ENCODE measurements around the gene H19. TPM values are rescaled to one million over a fixed set of nuclear protein-coding genes. Genes with fewer than 3 reads are reported as not detected.

H19 gene
- total and polyA plus RNA-seq, 7 donors: 1,446 to 10,740 (median 4,559) TPM

DNA sequence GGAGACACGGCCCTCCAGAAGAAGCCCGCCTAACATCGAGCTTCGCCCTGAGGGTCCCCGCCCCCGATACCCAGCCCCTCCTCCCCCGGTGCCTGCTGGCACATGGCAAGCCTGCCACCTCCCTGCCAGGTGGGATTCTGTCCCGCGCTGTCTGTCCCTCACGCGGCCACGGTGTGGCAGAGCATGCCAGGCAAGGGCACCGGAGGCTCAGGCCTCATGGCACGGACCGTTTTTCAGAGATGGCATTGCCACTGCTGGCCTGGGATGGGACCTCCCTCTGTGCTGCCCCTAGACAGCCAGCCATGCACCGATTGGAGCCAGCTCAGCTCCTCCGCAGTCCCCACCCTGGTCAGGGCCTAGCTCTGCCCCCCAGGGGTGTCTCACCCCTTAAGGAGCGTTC lies 31.1 kb downstream of the H19 start:
- intact Hi-C loops (cut with DNase I): no loop called here
- ATAC-seq: peak; percentile 38 to 72 (median 52)
- H3K27ac ChIP-seq: peak overlapping the region; percentile 60
- WGBS, 3 donors: 16 to 33% (median 28%) methylated on average over 3 to 6 of the region's 18 CpGs
- TF ChIP-seq, protein P1, sequence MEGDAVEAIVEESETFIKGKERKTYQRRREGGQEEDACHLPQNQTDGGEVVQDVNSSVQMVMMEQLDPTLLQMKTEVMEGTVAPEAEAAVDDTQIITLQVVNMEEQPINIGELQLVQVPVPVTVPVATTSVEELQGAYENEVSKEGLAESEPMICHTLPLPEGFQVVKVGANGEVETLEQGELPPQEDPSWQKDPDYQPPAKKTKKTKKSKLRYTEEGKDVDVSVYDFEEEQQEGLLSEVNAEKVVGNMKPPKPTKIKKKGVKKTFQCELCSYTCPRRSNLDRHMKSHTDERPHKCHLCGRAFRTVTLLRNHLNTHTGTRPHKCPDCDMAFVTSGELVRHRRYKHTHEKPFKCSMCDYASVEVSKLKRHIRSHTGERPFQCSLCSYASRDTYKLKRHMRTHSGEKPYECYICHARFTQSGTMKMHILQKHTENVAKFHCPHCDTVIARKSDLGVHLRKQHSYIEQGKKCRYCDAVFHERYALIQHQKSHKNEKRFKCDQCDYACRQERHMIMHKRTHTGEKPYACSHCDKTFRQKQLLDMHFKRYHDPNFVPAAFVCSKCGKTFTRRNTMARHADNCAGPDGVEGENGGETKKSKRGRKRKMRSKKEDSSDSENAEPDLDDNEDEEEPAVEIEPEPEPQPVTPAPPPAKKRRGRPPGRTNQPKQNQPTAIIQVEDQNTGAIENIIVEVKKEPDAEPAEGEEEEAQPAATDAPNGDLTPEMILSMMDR (IDR thresholded peaks at IDR 0.05): no peak
- H3K27me3 ChIP-seq (ENCODE audit: insufficient read depth in 3 of 3, low read length in 2 of 3): no peaks in the 10 kb centered on the region
- H3K4me1 ChIP-seq: no peaks in the 10 kb centered on the region
- no peaks in the 10 kb centered on the region for H3K36me3 ChIP-seq (ENCODE audit: insufficient read depth in 1 of 2, low read depth in 1 of 2)
- H3K4me3 ChIP-seq: no peak overlapping the region
- DNase-seq: peak; percentile 22 to 82
- H3K9me3 ChIP-seq: no peaks in the 10 kb centered on the region

DNA sequence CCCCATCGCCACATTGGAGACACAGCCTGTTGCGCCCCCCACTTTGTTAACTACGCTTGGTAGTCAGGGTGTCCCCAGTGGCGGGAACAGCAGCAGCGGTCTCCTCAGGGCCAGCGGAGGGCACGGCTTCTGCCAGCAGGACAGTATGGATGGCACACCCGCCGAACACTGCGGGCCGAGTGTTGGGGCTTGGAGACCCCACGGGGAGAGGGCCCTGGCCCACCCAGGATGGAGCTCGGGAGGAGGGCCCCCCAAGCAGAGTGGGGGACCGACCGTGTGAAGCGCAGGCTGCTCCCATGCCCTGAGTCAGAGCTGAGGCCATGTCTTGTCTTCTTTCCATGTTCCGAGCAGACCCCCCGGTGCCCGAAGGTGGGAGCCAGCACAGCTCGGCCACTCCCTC lies 32.7 kb downstream of the H19 start:
- Histone ChIP-seq H3K27ac (no peak overlapping the region), H3K36me3 (ENCODE audit: insufficient read depth in 1 of 2, low read depth in 1 of 2) (no peaks in the 10 kb centered on the region), H3K4me3 (no peak overlapping the region), H3K27me3 (ENCODE audit: insufficient read depth in 3 of 3, low read length in 2 of 3) (no peaks in the 10 kb centered on the region), H3K9me3 (no peaks in the 10 kb centered on the region), H3K4me1 (no peaks in the 10 kb centered on the region)
- ATAC-seq (no peak), DNase-seq (peak in 1 of 2 donors; percentile 42)
- intact Hi-C loops (cut with DNase I): no loop called here
- no CpG with 5 or more reads among the region's 20 CpGs for WGBS, 3 donors
- TF ChIP-seq, protein P1 (IDR thresholded peaks at IDR 0.05): no peak

DNA sequence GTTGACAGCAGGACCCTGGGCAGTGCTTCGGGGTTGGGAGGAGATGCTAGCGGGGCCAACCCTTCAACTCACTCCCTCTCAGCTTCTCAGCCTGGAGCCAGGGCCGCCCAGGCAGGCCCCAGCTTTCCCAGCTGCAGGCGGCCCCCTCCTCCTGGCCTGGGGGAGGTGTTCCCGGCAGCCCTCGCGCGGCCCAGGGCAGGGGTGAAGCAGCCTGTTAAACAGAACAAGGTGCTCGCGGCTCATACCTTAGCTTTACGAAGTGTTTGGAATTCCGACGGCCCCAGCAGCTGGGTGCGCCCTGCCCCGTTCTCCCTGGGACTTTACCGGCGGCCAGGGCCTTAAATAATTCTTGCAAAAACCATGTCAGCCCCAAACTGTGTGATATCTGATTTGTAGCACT lies 33.3 kb downstream of the H19 start:
- WGBS, 3 donors: no CpG with 5 or more reads among the region's 17 CpGs
- Histone ChIP-seq H3K4me3 (no peak overlapping the region), H3K27ac (no peak overlapping the region), H3K27me3 (ENCODE audit: insufficient read depth in 3 of 3, low read length in 2 of 3) (no peaks in the 10 kb centered on the region), H3K4me1 (no peaks in the 10 kb centered on the region), H3K36me3 (ENCODE audit: insufficient read depth in 1 of 2, low read depth in 1 of 2) (no peaks in the 10 kb centered on the region), H3K9me3 (no peaks in the 10 kb centered on the region)
- DNase-seq: no peak
- TF ChIP-seq, protein P1 (IDR thresholded peaks at IDR 0.05): no peak
- intact Hi-C loops (cut with DNase I): no loop called here
- ATAC-seq: no peak

DNA sequence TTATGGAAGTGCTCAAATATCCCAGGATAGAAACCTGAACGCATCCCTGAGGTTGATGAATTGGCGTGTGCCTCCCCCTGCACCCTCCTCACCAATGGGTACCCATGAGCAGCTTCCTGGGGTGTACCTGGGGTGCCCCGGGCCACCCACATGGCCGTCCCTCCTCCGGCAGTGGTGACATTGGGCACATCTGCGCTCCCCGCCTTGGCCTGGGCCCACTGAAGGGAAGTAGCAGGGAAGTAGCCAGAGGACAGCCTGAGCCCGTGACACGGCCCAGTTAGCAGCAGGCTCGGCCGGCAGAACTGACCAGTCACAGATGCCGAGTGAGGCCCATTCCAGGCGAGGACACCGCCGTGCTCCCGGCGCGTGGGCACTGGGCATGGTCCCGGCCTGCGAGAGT lies 33.8 kb downstream of the H19 start:
- ATAC-seq: peak in 2 of 4 donors; percentile 27
- DNase-seq: peak in 1 of 2 donors; percentile 63
- Histone ChIP-seq H3K4me1 (no peaks in the 10 kb centered on the region), H3K9me3 (no peaks in the 10 kb centered on the region), H3K27ac (no peak overlapping the region), H3K27me3 (ENCODE audit: insufficient read depth in 3 of 3, low read length in 2 of 3) (no peaks in the 10 kb centered on the region), H3K4me3 (no peak overlapping the region), H3K36me3 (ENCODE audit: insufficient read depth in 1 of 2, low read depth in 1 of 2) (no peaks in the 10 kb centered on the region)
- intact Hi-C loops (cut with DNase I): no loop called here
- TF ChIP-seq, protein P1 (IDR thresholded peaks at IDR 0.05): no peak
- WGBS, 3 donors: 46% methylated on average over 5 of the region's 20 CpGs; no CpG with 5 or more reads in 2 of the 3 donors

DNA sequence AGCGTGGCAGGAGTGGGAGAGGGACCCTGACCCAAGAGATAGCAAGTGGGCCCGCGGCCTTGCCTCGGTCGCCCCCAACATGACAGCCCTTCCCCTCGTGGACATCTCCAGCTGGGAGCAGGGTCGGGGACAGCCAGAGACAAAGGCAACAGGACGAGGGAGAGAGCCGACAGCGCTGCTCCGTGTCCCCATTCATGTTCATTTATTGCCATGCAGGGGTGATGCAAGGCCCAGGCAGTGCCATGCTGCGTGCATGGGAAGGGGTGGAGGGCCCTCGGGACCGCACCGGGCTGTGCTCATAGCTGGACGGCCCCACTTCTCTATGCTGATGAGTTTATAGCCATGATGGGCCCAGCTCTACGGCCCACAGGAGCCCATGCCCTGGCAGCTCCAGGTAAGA lies 37.9 kb downstream of the H19 start:
- Histone ChIP-seq H3K9me3 (no peaks in the 10 kb centered on the region), H3K4me1 (no peaks in the 10 kb centered on the region), H3K27me3 (ENCODE audit: insufficient read depth in 3 of 3, low read length in 2 of 3) (no peaks in the 10 kb centered on the region), H3K27ac (no peak overlapping the region), H3K4me3 (no peak overlapping the region), H3K36me3 (ENCODE audit: insufficient read depth in 1 of 2, low read depth in 1 of 2) (no peaks in the 10 kb centered on the region)
- DNase-seq (peak in 1 of 2 donors; percentile 48), ATAC-seq (no peak)
- TF ChIP-seq, protein P1 (IDR thresholded peaks at IDR 0.05): no peak
- WGBS, 3 donors: 75 to 92% methylated on average over 5 of the region's 17 CpGs; no CpG with 5 or more reads in 1 of the 3 donors
- intact Hi-C loops (cut with DNase I): no loop called here

Data from psoas muscle (tissue), 8 donors.